ENCODE data around the gene PIGH. TPM values are rescaled to one million over a fixed set of nuclear protein-coding genes. Genes with fewer than 3 reads are reported as not detected.

The PIGH gene
- total RNA-seq, 1 donor from 2014 or later, result 18.3 TPM

DNA sequence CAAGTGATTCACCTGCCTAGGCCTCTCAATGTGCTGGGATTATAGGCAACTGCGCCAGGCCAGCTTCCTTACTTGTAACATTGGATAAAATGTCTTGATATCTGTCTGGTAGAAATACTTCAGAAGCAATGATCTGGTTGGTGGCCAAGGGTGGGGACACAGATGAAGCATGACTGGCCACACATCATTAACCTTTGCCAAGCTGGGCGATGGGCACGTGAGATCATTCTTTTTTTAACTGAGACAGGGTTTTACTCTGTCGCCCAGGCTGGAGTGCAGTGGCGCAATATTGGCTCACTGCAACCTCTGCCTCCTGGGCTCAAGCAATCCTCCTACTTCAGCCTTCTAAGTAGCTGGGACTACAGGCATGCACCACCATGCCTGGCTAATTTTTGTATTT lies 35.8 kb downstream of the PIGH start:
- H3K9me3 Mint-ChIP-seq (ENCODE audit: unreplicated experiment), result no peaks in the 10 kb centered on the region
- H3K4me3 Mint-ChIP-seq (ENCODE audit: unreplicated experiment), result no peak overlapping the region
- no peaks in the 10 kb centered on the region for H3K36me3 Mint-ChIP-seq (ENCODE audit: unreplicated experiment)

DNA sequence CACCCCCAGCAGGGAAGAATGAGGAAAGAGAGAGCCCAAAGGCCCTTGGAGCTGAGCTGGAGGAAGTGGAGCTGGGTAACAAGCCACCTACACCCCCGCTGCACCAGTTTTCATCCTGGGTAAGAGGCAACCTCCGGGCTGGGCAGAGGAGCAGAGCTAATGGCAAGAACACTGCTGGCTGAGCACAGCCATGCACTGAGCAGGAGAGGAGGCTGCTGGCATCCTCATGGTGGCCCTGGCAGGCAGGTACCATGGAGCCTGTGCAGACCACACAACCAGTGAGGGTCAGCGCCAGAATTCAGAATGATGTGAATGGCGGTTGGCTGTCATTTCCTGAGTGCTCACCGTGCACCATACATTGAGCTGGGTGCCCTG lies 37.3 kb downstream of the PIGH start:
- Mint-ChIP-seq H3K27ac (ENCODE audit: unreplicated experiment) (no peak overlapping the region), H3K27me3 (ENCODE audit: unreplicated experiment) (peaks cover 7% of the 10 kb centered on the region), H3K4me1 (ENCODE audit: unreplicated experiment) (no peaks in the 10 kb centered on the region), H3K4me3 (ENCODE audit: unreplicated experiment) (no peak overlapping the region), H3K9me3 (ENCODE audit: unreplicated experiment) (no peaks in the 10 kb centered on the region), H3K36me3 (ENCODE audit: unreplicated experiment) (no peaks in the 10 kb centered on the region)
- no peak for DNase-seq (ENCODE audit: extremely low spot score, unreplicated experiment)
- TF ChIP-seq CTCF (IDR thresholded peaks at IDR 0.05), result no peak

More for the DNA sequence above, 35.8 kb downstream of the PIGH start:
- peaks cover 3% of the 10 kb centered on the region for H3K27me3 Mint-ChIP-seq (ENCODE audit: unreplicated experiment)
- no peak overlapping the region for H3K27ac Mint-ChIP-seq (ENCODE audit: unreplicated experiment)
- no peaks in the 10 kb centered on the region for H3K4me1 Mint-ChIP-seq (ENCODE audit: unreplicated experiment)
- no peak for DNase-seq (ENCODE audit: extremely low spot score, unreplicated experiment)
- TF ChIP-seq CTCF (IDR thresholded peaks at IDR 0.05), result no peak

GRCh38 chr14:67562025-67562775 lies 37.9 kb downstream of the PIGH start:
- H3K27ac Mint-ChIP-seq (ENCODE audit: unreplicated experiment), result no peak overlapping the region
- TF ChIP-seq CTCF (IDR thresholded peaks at IDR 0.05), result no peak
- no peak for DNase-seq (ENCODE audit: extremely low spot score, unreplicated experiment)
- peaks cover 4% of the 10 kb centered on the region for H3K27me3 Mint-ChIP-seq (ENCODE audit: unreplicated experiment)
- no peak overlapping the region for H3K4me3 Mint-ChIP-seq (ENCODE audit: unreplicated experiment)
- H3K4me1 Mint-ChIP-seq (ENCODE audit: unreplicated experiment), result no peaks in the 10 kb centered on the region
- H3K36me3 Mint-ChIP-seq (ENCODE audit: unreplicated experiment), result no peaks in the 10 kb centered on the region
- no peaks in the 10 kb centered on the region for H3K9me3 Mint-ChIP-seq (ENCODE audit: unreplicated experiment)

- Mint-ChIP-seq H3K9me3 (ENCODE audit: unreplicated experiment) (no peaks in the 10 kb centered on the region), H3K4me3 (ENCODE audit: unreplicated experiment) (no peak overlapping the region), H3K27me3 (ENCODE audit: unreplicated experiment) (peaks cover 5% of the 10 kb centered on the region), H3K4me1 (ENCODE audit: unreplicated experiment) (no peaks in the 10 kb centered on the region), H3K36me3 (ENCODE audit: unreplicated experiment) (no peaks in the 10 kb centered on the region), H3K27ac (ENCODE audit: unreplicated experiment) (no peak overlapping the region)
- DNase-seq (ENCODE audit: extremely low spot score, unreplicated experiment), result no peak
- no peak for TF ChIP-seq CTCF (IDR thresholded peaks at IDR 0.05)
Measured at GRCh38 chr14:67559639-67560038, 40.4 kb downstream of the PIGH start.

GRCh38 chr14:67557656-67558055 lies 42.4 kb downstream of the PIGH start:
- H3K9me3 Mint-ChIP-seq (ENCODE audit: unreplicated experiment), result no peaks in the 10 kb centered on the region
- DNase-seq (ENCODE audit: extremely low spot score, unreplicated experiment), result no peak
- no peak overlapping the region for H3K4me3 Mint-ChIP-seq (ENCODE audit: unreplicated experiment)
- no peaks in the 10 kb centered on the region for H3K4me1 Mint-ChIP-seq (ENCODE audit: unreplicated experiment)
- peaks cover 13% of the 10 kb centered on the region for H3K27me3 Mint-ChIP-seq (ENCODE audit: unreplicated experiment)
- no peak overlapping the region for H3K27ac Mint-ChIP-seq (ENCODE audit: unreplicated experiment)
- no peak for TF ChIP-seq CTCF (IDR thresholded peaks at IDR 0.05)
- no peaks in the 10 kb centered on the region for H3K36me3 Mint-ChIP-seq (ENCODE audit: unreplicated experiment)

All from osteocyte (in vitro differentiated cells).